Body of pancreas (tissue), 4 donors: ENCODE results near the gene BICRA.

ENCODE experiments used
- POLR2A ChIP-seq, 3 donors: fragments of 450-650 bp; IDR thresholded peaks; one replicate each; pipeline ENCODE4 v1.6.1; 2016; ENCODE audit warnings: antibody characterized with exemption in 3 of 3, mild to moderate bottlenecking in 2 of 3
- TF ChIP-seq, protein P1 (sequence below), 7 experiments: fragments of 450-650 bp in 4 of 7; fragments of 200-600 bp in 3 of 7; sonication (generic) in 3 of 7; IDR thresholded peaks; one replicate each; pipeline ENCODE4 v1.5.1; 2016 to 2019; ENCODE audit warnings: antibody characterized with exemption in 7 of 7

- TF ChIP-seq, protein P1, sequence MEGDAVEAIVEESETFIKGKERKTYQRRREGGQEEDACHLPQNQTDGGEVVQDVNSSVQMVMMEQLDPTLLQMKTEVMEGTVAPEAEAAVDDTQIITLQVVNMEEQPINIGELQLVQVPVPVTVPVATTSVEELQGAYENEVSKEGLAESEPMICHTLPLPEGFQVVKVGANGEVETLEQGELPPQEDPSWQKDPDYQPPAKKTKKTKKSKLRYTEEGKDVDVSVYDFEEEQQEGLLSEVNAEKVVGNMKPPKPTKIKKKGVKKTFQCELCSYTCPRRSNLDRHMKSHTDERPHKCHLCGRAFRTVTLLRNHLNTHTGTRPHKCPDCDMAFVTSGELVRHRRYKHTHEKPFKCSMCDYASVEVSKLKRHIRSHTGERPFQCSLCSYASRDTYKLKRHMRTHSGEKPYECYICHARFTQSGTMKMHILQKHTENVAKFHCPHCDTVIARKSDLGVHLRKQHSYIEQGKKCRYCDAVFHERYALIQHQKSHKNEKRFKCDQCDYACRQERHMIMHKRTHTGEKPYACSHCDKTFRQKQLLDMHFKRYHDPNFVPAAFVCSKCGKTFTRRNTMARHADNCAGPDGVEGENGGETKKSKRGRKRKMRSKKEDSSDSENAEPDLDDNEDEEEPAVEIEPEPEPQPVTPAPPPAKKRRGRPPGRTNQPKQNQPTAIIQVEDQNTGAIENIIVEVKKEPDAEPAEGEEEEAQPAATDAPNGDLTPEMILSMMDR (IDR thresholded peaks at IDR 0.05), result no peak
- TF ChIP-seq POLR2A (IDR thresholded peaks at IDR 0.05), result no peak
Observed at GRCh38 chr19:47680858-47681332, 72.0 kb downstream of the BICRA start.
